ENCODE measurements around the gene SMS.

DNA sequence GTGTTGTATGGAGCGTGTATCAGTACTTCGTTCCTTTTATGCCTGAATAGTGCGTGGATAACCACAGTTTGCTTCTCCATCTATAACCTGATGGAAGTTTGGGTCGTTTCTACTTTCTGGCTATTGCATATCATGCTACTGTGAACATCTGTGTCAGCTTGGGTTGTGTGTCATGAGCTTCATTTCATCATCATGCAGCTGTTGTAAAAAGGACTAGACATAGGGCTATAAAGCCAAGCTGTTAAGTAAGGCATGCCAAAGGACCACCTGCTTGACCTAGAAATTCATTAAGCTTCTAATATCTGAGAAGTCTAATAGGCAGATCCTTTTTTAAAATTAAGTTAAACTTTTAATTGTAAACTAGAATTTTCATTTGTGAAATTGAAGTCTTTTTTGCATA lies 18.4 kb downstream of the SMS start:
- TF ChIP-seq, protein P1, sequence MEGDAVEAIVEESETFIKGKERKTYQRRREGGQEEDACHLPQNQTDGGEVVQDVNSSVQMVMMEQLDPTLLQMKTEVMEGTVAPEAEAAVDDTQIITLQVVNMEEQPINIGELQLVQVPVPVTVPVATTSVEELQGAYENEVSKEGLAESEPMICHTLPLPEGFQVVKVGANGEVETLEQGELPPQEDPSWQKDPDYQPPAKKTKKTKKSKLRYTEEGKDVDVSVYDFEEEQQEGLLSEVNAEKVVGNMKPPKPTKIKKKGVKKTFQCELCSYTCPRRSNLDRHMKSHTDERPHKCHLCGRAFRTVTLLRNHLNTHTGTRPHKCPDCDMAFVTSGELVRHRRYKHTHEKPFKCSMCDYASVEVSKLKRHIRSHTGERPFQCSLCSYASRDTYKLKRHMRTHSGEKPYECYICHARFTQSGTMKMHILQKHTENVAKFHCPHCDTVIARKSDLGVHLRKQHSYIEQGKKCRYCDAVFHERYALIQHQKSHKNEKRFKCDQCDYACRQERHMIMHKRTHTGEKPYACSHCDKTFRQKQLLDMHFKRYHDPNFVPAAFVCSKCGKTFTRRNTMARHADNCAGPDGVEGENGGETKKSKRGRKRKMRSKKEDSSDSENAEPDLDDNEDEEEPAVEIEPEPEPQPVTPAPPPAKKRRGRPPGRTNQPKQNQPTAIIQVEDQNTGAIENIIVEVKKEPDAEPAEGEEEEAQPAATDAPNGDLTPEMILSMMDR (IDR thresholded peaks at IDR 0.05) = no peak
- no peak for TF ChIP-seq TCF7L2 (IDR thresholded peaks at IDR 0.05; ENCODE audit: low read depth, low read length)
- no peak for TF ChIP-seq POLR2AphosphoS5 (IDR thresholded peaks at IDR 0.05; ENCODE audit: low read depth, low read length)
- TF ChIP-seq REST (IDR thresholded peaks at IDR 0.05; ENCODE audit: insufficient read depth in 1 of 2, low read depth in 2 of 2, low read length in 1 of 2) = no peak
- TF ChIP-seq SIN3A (IDR thresholded peaks at IDR 0.05; ENCODE audit: borderline replicate concordance, insufficient read depth, low read depth, low read length) = no peak
